ENCODE results near the gene CMYA5.
"Not testable (repeated sequence)": the region's sequence is repeated elsewhere in the genome, so short reads cannot be mapped to it uniquely, and the experiment has no call there.

The CMYA5 gene

GRCh38 chr5:79703381-79703645 lies 13.7 kb downstream of the CMYA5 start:
- no peak for DNase-seq

GRCh38 chr5:79704553-79704952 lies 14.9 kb downstream of the CMYA5 start:
- no peak for DNase-seq

- no peak for DNase-seq
Observed at GRCh38 chr5:79705632-79706031, 16.0 kb downstream of the CMYA5 start.

- not testable (repeated sequence) for DNase-seq
Observed at GRCh38 chr5:79706317-79706716, 16.7 kb downstream of the CMYA5 start.

- DNase-seq, result no peak
Observed at GRCh38 chr5:79707535-79707934, 17.9 kb downstream of the CMYA5 start.

- DNase-seq, result no peak
Observed at GRCh38 chr5:79712741-79713140, 23.1 kb downstream of the CMYA5 start.

- DNase-seq, result no peak
Observed at GRCh38 chr5:79713727-79714126, 24.1 kb downstream of the CMYA5 start.

- no peak for DNase-seq
Observed at GRCh38 chr5:79716839-79717238, 27.2 kb downstream of the CMYA5 start.

- no peak for DNase-seq
Observed at GRCh38 chr5:79720096-79720495, 30.5 kb downstream of the CMYA5 start.

- DNase-seq, result no peak
Observed at GRCh38 chr5:79727451-79728355, 38.1 kb downstream of the CMYA5 start.

GRCh38 chr5:79728396-79728795 lies 38.8 kb downstream of the CMYA5 start:
- no peak for DNase-seq

GRCh38 chr5:79729679-79730078 lies 40.0 kb downstream of the CMYA5 start:
- DNase-seq, result no peak

GRCh38 chr5:79730564-79730963 lies 40.9 kb downstream of the CMYA5 start:
- no peak for DNase-seq

- no peak for DNase-seq
Observed at GRCh38 chr5:79731775-79732174, 42.1 kb downstream of the CMYA5 start.

- DNase-seq, result no peak
Observed at GRCh38 chr5:79736528-79737514, 47.2 kb downstream of the CMYA5 start.

- no peak for DNase-seq
Observed at GRCh38 chr5:79738349-79738748, 48.7 kb downstream of the CMYA5 start.

GRCh38 chr5:79742549-79743136 lies 53.0 kb downstream of the CMYA5 start:
- DNase-seq, result no peak

GRCh38 chr5:79743846-79744605 lies 54.4 kb downstream of the CMYA5 start:
- DNase-seq, result no peak

- DNase-seq, result no peak
Observed at GRCh38 chr5:79745255-79745654, 55.6 kb downstream of the CMYA5 start.

GRCh38 chr5:79746642-79747569 lies 57.3 kb downstream of the CMYA5 start:
- peak in 3 of 14 donors; percentile 1 to 22 (median 2) for DNase-seq

All from C1 segment of cervical spinal cord (tissue), 14 donors.